ENCODE measurements around the gene RETSAT. TPM values are rescaled to one million over a fixed set of nuclear protein-coding genes. Genes with fewer than 3 reads are reported as not detected.
"Not testable (repeated sequence)": the region's sequence is repeated elsewhere in the genome, so short reads cannot be mapped to it uniquely, and the experiment has no call there.

RETSAT gene
- polyA plus RNA-seq, 2 of the 4 experiments (the other 2 are of a cell fraction), result 42.3 to 51.6 TPM

GRCh38 chr2:85340034-85340892 lies 14.1 kb downstream of the RETSAT start (continued):
- TF ChIP-seq E2F6 (IDR thresholded peaks at IDR 0.05; ENCODE audit: borderline replicate concordance, low read depth) (no peak), EHF (CRISPR knock-in tag; IDR thresholded peaks at IDR 0.05) (no peak), NR3C1 (IDR thresholded peaks at IDR 0.05) (no peak)

GRCh38 chr2:85334928-85335327 lies 19.4 kb downstream of the RETSAT start:
- Histone ChIP-seq H3K27ac (no peak overlapping the region), H3K4me2 (no peak overlapping the region), H3K4me3 (no peak overlapping the region), H3K4me1 (no peaks in the 10 kb centered on the region), H3K9me3 (no peaks in the 10 kb centered on the region)
- no peak for TF ChIP-seq CHD2 (IDR thresholded peaks at IDR 0.05; ENCODE audit: low read length, partially characterized antibody)
- WGBS (ENCODE audit: missing lambda C conversion rate), result 57% methylated on average over 2 of the region's 2 CpGs
- no peak for ATAC-seq
- POLR2A ChIA-PET, result no interaction called here
- no peak for DNase-seq (ENCODE audit: low read depth in 1 of 2, low spot score in 1 of 2)
- CTCF ChIA-PET, result no interaction called here
- no peak for FAIRE-seq

- WGBS (ENCODE audit: missing lambda C conversion rate), result 91% methylated on average over 4 of the region's 4 CpGs
- H3K4me1 ChIP-seq; H3K9me3 ChIP-seq; CTCF ChIA-PET; H3K4me2 ChIP-seq; FAIRE-seq; DNase-seq (ENCODE audit: low read depth in 1 of 2, low spot score in 1 of 2); H3K27ac ChIP-seq; POLR2A ChIA-PET; H3K4me3 ChIP-seq; ATAC-seq: not testable (repeated sequence)
Measured at GRCh38 chr2:85333877-85334276, 20.5 kb downstream of the RETSAT start.

- POLR2A ChIA-PET, result interaction anchor here (1.3 kb wide), 1 partner anchor 11 kb away, joined by 3 read pairs; no protein-coding TSS in a partner anchor
- FAIRE-seq (no peak), DNase-seq (ENCODE audit: low read depth in 1 of 2, low spot score in 1 of 2) (no peak), ATAC-seq (no peak)
- H3K4me2 ChIP-seq, result no peak overlapping the region
- H3K27ac ChIP-seq, result no peak overlapping the region
- CTCF ChIA-PET, result interaction anchor here (0.5 to 1.4 kb wide), 4 partner anchors 31 to 371 kb away, joined by 3 to 6 read pairs (median 4); no protein-coding TSS in a partner anchor
- no peak for TF ChIP-seq ZFP36 (IDR thresholded peaks at IDR 0.05; ENCODE audit: borderline replicate concordance, partially characterized antibody)
- no peak for TF ChIP-seq POLR2AphosphoS2 (conservative IDR thresholded peaks at IDR 0.05; ENCODE audit: low read length)
- no peak for TF ChIP-seq PHF8 (IDR thresholded peaks at IDR 0.05; ENCODE audit: borderline replicate concordance, low read depth)
- no peak for TF ChIP-seq RCOR1 (IDR thresholded peaks at IDR 0.05; ENCODE audit: low read depth, low read length)
- no peak for TF ChIP-seq KDM1A (IDR thresholded peaks at IDR 0.05; ENCODE audit: low read depth)
- no peak for TF ChIP-seq TFCP2L1 (CRISPR knock-in tag; IDR thresholded peaks at IDR 0.05)
- TF ChIP-seq ELK1 (IDR thresholded peaks at IDR 0.05; ENCODE audit: low read depth, low read length), result no peak
- TF ChIP-seq KDM5A (IDR thresholded peaks at IDR 0.05), result no peak
- no peak for TF ChIP-seq HDAC2 (IDR thresholded peaks at IDR 0.05)
- no peak for TF ChIP-seq REST (IDR thresholded peaks at IDR 0.05)
- no peak for TF ChIP-seq ESRRA (IDR thresholded peaks at IDR 0.05; ENCODE audit: borderline replicate concordance, low read length)
- H3K4me3 ChIP-seq, result no peak overlapping the region
- peaks cover 16% of the 10 kb centered on the region for H3K4me1 ChIP-seq
- H3K9me3 ChIP-seq, result no peaks in the 10 kb centered on the region
- 77% methylated on average over 13 of the region's 13 CpGs for WGBS (ENCODE audit: missing lambda C conversion rate)
Measured at GRCh38 chr2:85330839-85331636, 23.3 kb downstream of the RETSAT start.

GRCh38 chr2:85329701-85330100 lies 24.6 kb downstream of the RETSAT start:
- H3K4me2 ChIP-seq; POLR2A ChIA-PET; CTCF ChIA-PET; FAIRE-seq; DNase-seq (ENCODE audit: low read depth in 1 of 2, low spot score in 1 of 2); ATAC-seq; H3K4me3 ChIP-seq; H3K9me3 ChIP-seq; H3K27ac ChIP-seq: not testable (repeated sequence)
- H3K4me1 ChIP-seq, result peaks cover 29% of the 10 kb centered on the region
- 68% methylated on average over 3 of the region's 3 CpGs for WGBS (ENCODE audit: missing lambda C conversion rate)

Measured in A549 (cell line).